Activated CD4-positive, alpha-beta T cell treated with anti-CD3 and anti-CD28 coated beads for 4 hours (primary cell): Measurements from ENCODE around the gene EPHB1.

Experiments used
- DNase-seq, 2 donors: peaks; one replicate each; pipeline ENCODE4 v3.0.0-alpha.2; 2020

The EPHB1 gene

DNA sequence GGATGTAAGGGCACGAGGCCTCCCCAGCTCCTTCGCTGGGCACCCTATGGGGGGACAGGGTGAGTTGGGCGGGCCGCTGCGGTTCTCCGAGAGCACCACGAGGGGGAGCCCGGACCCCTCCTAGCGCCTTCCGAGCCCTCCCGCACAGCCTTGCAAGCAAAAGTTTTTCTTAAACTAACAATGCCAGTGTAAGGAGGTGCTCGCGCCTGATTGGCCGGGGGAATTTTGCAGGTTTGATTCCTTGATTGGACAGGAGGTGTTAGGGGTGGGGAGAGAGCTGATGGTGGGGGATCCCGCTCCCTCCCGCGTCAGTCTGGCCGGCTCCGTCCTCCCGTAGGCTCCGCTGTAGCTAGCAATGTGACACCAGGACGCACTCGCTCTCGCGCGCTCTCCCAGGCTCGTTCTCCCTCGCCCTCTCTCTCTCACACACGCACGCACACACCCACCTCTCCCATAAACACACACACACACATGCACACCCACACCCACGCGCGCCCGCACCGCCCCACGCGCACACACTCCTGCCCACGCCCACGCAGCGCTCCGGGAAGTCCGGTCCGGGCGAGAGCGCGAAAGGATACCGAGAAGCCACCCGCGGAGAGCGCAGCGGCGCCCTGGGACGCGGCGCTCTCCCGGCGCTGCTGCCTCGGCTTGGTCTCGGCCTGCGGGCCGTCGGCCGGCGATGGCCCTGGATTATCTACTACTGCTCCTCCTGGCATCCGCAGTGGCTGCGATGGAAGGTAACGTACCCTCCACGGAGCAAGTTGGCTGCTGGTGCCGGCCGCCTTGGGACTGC is at the start of gene EPHB1:
EPHB1 (plus strand) TSS at position 311 of the 796 bp plus-strand sequence.
- peak; percentile 26 to 29 for DNase-seq

DNA sequence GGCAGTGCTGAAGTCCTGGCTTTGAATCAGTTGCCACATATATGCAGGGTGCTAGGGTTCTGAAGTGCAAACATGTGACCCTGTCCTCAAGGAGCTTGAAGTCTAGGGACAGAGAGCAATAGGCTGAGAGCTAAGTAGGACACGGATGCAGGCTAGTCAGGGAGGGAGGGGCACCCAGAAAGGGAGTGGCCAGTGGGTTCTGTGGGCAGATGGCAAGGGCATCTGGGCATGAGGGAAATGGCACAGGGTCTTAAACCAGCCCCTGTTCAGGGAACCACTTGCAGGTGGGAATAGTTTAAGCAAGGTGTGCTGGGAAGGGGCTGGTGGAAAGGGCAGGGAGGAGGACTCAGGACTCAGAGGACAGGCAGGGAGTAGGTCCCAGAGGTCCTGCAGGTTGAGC is 46.4 kb upstream of the EPHB1 start:
- no peak for DNase-seq

DNA sequence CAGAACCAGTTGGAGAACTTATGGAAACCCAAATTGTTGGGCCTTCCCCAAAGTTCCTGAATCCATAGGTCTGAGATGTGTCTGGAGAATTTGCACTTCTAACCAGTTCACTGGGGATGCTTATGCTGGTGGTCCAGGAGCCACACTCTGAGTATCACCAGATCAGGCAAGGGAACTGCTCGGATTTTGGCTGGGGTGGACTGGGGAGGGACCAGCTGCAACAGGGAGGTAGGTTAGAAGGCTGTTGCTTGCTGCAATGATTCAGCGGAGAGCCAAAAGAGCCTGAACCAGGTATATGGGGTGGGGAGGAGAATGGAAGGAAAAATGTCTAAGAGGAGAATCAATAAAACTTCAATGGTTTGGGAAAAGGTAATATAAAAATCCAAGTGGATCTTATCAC is 45.9 kb upstream of the EPHB1 start:
- DNase-seq, result no peak

DNA sequence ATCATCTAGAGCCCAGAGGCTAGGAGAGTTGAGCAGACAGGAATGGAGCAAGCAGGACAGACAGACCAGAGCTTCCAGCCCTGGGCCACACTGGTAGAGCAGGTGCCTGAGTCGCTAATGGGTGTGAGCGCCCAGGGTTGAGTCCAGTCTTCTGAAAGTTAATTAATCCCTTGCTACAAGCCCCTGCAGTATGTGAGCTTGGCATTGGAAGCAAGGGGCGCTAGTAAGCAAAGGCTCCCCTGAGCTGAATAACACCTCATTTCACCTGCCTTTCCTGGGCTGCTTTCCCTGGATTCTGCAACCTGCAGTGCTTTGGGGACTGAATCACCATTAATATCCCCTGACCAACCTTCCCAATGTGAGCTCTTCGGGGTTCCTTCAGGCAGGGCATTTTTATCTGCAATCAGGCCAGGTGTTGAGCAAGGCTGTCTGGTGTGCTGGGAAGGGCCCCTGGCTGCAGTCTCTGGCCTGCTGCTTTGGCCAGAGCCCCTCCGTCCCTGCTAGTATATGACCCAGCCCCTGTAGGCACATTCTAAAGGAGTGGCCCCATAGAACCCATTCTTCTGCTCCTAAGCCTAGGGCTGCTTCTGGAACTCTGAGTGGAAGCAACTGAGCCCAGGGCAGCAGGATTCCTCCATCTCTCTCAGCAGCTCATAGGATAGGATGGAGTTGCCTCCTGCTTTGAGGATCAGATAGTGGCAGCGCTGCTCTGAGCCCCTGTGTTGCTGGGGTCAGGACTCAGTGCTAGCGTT is 45.1 kb upstream of the EPHB1 start:
- no peak for DNase-seq

DNA sequence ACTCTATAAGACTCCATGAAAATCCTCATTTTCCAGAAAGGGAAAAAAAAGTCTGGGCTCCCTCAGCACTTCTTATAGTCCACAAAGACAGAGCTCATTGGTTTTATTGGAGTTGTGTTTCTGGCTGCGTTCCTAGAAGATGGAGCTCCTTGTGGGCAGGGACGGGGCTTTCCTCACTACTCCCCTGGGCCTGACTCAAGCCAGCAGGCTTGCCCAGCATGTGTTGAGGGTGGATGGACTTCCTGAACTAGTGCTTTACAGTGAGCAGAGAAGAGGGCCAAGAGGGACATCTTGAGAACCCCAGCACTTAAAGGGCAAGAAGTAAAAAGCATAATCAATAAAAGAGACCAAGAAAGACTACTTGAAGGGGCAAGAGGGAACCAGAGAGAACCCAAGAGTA is 43.2 kb upstream of the EPHB1 start:
- DNase-seq, result no peak

DNA sequence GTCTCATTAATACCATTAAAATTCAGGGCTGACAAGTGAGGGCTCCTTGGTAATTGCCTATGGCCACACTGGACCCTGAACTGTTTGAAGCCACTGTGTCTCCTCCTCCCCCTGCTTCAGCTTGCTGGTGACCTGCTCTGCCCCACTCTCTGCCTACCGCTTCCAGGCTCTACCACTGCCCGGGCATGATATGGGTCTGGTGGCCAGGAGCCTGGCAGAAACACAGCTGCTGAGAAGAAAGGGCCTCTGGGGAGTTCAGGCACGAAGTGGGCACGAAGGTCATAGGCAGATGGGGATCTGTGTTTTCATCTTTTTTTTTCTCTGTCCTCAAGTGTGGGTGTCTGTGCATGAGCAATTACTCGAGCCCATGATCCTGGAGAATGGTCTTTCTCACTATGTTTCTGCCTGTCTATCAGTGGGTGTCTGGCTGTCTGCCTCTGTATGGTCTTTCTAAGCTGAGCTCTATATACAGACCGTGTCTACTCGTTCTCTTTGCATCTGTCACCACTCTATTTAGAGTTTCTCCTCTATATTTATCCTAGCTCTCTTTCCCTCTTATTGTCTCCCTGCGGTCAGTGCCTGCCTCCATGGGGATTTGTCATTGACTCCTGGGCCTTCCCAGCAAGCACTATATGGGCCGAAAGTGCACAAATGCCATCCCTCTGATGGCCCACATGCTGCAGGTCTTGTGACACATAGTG is 42.1 kb upstream of the EPHB1 start:
- no peak for DNase-seq

DNA sequence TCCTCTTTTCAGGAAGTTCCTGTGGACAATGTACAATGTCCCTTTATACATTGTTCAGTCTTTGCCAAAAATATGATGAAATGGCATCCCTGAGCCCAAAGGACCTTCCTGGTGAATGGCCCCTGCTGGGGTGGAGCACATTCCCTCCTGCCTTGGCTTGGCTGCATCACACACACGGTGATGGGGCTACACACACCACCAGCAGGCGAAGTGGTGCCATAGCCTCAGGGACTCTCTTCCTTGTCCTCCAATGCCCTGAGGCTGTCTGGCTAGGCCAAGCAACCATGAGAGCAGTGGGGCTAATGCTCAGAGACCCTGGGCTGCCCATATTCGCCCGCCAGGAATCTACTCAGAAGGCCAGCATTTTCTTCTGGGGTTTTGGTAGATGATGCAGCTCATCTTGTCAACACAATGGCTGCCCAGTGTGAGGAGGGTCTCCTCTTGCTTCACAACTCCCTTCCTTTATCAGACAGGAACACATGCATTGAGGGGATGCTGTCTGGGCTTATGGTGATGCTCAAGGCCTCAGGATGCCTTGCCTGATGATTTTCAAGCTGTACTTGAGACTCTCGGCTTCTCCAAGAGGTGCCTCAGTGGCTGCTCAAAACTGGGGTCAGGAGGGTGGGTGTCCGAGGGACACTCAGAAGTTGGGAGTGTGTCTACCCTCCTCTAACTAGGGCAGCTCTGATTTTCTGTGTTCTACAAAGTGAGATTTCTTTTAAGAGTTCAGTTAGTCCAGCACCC is 40.9 kb upstream of the EPHB1 start:
- no peak for DNase-seq

DNA sequence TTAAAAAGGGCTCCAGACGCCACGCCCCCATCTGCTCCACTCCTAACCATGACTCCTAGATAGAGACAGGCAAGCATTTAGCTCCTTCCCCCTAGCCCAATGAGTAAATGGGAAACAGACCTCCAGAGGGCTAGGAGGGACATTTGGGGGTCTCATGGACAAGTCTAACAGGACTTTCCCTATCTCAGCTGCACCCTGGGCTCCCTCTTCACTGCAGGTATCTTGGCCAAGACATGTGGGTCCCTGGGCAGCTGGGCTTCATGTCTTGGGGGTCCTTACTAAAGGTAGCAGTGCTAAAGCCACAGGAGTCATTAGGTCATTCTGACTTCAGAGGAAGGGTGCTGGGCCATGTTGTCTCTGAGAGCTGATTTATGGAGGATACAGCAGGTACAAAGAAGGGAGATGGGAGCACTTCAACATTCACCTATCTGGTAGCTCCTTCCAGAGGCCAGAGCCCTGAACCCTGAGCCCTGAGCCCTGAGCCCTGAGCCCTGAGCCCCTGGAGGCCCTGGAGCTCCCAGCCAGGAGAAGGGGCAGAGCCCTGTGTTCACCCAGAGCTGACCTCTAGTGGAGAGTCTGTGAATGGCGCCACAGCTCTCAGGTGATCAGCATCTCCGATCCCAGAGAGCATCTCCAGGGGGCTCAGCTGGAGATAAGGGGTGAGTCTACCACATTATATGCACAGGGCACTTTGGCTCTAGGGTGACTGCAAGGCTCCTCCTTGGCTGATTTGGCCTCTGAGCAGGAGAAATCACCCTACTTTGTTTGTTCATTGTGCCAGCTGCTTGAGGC is 40.1 kb upstream of the EPHB1 start:
- DNase-seq, result peak in 1 of 2 donors; percentile 3

DNA sequence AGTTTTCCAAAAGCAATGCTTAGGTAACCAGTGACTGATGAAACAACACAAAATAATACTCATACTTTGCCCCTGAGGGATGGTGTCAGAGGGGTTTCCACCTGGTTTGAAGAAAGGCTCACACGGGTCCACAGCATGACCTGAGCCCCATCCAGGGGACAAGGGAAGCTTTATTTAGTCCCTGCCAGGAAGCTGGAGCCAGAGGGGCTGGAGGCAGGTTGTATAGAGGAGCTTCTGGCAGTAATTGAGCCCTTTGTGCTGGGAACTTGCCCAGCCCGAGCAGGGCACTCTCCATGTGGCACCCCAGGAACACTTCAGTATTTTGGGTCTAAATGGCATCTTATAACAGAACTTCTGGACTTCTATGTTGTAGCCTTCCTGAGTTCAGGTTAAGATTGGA is 39.2 kb upstream of the EPHB1 start:
- DNase-seq, result no peak

DNA sequence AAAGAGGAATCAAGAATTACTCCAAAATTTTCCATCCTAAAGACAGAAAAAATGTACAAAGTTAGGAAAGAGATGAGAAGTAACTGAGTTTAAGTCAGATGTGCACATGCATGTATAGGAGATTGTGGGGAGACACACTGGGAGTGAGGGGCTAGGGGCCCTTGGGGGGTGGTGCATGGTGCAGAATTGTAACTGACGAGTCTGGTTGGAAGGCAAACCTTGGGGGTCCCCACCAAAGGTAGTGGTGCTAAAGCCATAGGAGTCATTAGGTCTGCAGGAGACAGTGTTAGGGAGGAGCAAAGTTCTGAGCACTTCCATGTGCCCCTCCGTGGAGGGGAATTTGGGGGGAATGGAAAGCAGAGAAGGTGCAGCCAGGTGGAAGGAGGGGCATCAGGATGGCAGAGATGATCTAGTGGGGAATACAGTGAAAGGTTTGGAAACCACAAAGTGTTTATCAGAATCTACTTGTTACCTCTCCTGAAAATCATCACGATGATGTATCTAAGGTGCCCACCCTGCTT is 37.5 kb upstream of the EPHB1 start:
- DNase-seq, result no peak

DNA sequence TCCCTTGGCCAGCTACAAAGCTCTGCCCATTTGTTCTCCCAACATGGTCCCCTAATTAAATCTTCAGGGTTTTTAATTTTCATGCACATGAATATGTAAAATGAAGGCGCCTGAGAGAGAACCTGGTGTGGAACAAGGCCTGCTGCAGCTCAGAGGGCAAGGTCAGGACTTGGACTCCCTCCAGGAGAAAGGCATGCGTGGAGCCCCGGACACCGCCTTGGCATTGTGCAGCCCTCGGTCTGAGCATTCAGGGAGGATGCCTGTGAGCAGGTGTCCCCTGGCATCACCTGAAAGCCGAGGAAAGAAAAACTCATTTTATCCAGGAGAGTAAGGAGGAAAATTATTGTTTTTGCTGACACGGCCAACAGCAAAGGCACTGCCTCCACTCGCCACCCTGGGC is 33.8 kb upstream of the EPHB1 start:
- no peak for DNase-seq

DNA sequence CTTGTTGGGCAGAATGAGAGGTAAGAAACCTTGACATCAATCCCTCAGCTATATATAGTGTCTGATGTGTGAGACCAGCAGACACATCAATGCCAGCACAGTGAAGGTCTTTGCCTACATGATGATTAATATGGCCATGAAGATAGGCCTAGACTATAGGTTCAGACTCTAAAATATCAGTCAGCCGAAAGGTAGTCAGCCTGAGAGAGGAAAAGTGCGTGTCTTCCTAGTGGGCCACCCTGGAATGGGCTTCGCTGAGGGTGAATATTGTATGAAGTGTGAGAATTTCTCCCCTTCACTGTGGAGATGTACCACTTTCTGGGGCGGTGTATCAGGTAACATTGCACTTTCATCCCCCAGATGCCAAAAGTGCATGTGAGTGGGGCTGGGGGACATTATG is 33.0 kb upstream of the EPHB1 start:
- DNase-seq, result no peak

DNA sequence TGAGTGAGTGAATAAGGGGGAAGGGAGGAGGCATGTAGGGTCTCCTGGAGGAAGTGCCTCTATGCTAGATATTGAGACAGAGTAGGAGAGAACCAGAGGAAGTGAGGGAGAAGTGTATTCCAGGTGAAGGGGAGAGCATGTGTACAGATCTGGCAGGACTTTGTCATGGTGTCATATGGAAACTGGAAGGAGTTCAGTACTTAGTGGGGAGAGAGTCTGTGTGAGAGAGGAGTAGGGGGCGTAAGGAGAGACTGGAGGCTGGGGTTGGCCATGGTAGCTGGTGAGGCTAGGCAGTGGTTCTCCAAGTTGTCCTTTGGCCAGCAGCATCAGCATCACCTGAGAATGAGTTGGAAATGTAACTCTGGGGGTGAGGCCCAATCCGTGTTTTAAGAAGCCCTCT is 29.6 kb upstream of the EPHB1 start:
- no peak for DNase-seq

DNA sequence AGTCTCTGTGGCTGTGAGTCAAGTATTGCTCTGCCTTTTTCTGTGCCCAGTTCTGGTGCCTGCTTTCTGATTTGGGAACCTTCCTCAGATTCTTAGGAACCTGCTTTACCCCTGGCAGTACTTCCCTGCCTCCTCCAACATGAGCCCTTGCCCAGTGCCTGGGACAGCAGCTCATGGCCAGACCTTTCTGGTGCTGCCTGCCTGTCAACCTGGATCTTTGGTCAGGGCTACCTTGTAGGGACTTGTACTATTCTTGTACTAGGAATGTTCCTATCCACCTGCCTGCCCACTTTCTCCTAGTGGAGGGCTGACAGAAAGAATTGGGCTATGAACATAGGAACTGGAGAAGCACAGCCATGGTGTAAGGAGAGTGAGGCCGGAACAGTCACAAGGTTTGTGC is 28.8 kb upstream of the EPHB1 start:
- DNase-seq, result no peak

DNA sequence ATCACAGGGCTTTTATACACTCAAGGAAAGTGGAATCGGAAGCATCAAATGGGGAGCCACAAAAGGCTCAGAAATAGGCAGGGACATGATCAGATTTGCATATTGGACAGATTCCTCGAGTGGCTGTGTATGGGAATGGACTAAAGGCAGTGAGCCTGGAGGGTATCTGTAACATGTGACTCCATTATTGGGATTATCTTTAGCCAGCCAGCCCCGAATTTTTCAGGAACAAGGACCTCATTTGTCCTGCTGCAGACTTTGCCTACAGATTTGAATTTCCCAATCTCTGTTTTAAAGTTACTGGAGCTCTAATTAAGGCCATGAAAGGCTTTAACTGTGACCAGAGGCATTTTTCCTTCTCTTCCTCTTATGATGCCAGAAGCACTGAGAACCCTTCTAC is 26.9 kb upstream of the EPHB1 start:
- no peak for DNase-seq

DNA sequence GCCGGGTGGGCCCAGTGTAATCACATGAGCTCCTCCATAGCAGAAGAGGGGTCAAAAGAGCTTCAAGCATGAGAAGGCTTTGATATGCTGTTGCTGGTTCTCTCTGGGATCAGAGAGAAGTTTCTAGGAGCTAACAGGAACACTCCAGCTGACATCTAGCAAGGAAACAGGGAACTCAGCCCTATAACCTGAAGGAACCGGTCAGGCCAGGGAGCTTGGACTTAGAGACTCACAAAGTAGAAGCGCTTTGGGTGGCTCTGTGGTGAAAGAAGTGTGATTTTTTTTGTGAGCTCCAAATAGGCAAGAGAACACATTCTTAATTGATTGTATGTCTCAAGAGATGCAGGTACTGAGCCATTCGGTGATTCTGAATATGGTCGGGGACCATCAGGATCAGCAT is 26.2 kb upstream of the EPHB1 start:
- DNase-seq, result no peak

DNA sequence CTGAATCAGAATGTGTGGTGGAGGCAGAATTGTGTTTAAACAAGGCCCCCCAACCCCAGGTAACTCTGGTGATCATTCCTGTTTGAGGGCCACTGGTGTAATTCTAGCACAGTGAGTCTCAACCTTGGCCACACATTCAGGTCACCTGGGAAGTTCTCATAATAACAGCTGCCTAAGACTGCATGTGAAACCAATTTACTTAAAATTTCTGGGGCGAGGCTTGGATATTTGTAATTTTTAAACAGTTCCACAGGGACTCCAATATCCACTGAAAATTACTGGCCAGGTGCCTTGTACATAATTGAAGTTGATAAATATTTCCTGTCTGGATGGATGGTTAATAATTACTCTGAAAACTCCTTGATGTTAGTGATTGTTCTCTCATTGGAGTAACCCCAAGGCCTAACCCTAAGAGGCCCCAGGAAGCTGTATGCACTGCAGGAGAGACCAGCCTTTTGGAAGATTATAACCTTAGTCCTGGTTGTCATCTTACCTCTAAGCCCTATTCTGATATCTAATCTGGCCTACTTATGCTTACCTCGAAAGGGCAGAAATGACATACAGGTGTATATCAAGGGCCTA is 25.7 kb upstream of the EPHB1 start:
- no peak for DNase-seq

DNA sequence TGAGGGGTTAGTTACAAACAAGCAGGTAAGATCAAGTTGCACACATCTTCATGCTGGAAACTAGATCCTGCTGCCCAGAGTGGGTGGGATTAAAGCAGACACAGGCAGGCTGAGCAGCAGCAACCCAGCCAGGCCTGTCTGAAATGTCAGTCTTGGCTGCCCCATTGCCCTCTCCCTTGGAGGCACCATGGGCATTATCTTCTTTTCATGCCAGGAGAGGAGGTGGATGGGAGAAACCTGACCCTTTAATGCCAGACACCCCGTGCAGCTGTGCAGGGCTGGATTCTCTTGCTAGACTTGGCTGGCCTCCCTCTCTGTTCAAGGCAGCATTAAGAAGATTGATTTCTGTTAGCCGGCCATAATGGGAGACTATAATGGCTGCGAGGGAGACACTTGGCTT is 23.0 kb upstream of the EPHB1 start:
- no peak for DNase-seq

DNA sequence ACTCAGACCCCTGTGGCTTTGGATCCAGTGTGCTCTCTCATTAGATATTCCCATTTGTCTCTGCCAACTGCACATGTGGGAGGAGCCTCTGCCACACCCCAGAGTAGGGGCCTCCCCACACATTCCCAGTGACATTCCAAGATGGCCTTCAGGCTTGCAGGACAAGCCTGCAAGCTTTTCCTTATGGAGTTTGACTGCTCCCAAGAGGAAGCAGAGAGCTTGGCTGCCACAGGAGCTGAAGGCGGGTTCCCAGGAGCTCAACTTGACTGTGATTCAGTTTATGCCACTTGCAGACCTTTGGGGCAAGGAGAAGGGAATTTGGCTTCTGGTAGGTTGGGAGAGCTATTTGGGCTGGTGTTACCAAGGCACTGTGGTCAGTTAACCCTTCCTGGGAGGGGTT is 22.5 kb upstream of the EPHB1 start:
- no peak for DNase-seq

DNA sequence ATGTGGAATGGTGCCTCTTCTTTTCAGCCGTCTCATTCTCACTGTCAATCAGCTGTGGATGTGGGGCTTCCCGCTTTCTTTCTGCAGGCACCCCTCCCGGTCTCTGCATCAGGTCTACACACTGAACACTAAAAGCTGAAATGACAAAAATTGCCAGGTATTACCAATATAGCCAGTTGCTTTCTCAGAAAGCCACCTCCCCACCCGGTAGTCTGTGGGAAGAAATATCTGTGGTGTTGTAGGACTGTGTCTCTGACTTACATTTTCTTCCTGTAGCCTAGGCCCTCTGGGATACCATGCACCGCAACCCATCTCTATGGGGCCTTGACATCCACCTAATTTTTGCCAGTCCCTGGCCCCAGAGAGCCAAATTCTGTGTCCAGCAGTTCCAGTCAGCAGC is 19.2 kb upstream of the EPHB1 start:
- DNase-seq, result no peak

DNA sequence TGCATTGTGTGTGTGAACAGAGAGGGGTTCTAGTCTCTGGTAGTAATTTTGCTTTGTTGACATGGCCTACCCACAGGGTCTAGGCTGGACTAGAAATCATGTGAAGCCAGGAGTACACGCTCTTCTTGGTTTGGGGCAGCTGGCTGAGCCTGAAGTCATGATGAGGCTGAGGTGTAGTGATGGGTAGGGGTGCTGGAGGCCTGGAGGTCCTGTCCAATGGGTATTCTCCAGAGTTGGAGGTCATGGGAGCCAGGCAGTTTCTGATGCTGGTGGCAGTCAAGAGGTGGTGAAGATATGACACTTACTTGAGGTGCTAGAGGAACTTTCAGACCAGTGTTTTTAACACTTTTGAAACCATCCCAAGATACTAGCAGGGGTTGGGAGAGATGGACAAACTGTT is 18.5 kb upstream of the EPHB1 start:
- no peak for DNase-seq

DNA sequence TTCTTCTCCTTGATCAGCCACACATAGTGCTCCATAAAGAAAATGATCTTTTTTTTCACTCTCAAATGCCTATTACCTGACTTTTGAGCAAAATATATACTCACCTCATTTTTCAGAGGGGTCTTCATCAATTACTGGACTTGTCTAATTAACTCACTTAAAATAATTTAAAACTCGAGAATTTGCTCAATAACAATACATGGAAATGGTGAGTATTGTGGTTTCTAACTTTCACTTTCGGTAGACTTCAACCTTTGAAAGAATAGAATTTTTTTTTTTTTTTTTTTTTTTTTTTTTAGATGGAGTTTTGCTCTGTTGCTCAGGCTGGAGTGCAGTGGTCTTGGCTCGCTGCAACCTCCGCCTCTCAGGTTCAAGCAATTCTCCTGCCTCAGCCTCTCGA is 17.7 kb upstream of the EPHB1 start:
- DNase-seq, result no peak
